HL-60 (cell line): Measurements from ENCODE around the gene OPN1SW.

Experiments used
- CTCF ChIP-seq: IDR thresholded peaks from one replicate; pipeline ENCODE4 v1.5.1; 2011; ENCODE audit warnings: low read length, control low read depth, inconsistent platforms; ENCODE audit not compliant: insufficient read depth
- POLR2AphosphoS5 ChIP-seq: IDR thresholded peaks from 2 replicates; pipeline ENCODE4 v1.6.1; 2012; ENCODE audit warnings: low read depth

DNA sequence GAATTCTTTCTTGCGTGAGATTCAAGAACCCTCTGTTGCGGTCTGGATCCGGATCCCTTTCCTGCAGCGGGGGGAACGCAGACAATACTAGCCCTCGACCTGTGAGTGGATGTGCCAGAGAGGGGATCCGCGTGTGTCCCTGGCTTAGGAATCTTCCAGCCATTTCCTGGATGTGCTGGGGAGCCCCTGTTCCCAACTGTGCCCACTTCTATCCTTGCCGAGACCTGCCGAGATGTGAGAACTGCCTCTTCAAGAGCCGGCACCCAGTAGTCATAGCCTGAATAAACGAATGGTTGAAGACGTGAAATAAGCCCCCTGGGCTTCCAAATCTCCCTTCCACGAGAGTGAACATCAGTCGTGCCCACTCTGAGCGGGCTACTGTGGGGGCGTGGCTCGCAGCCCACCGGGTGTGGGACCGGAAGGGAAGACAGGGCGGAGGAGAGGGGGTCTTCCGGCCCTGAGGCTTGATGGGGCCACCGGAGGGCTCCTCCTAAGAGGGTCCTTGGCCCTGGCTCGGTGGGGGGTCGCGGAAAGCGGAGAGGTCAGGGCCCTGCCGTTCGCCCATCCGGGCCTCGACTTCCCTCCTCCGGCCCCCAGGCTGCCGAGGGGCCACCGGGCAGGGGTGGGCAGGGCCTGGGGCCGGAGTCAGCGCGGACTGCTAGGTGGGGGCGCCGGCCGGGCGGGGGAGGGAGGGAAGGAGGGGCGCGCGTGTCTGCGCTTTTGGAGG lies 14.9 kb upstream of the OPN1SW start:
- no peak for TF ChIP-seq CTCF
- TF ChIP-seq POLR2AphosphoS5: no peak
